CD4-positive, alpha-beta T cell treated with Interleukin-15 for 4 hours (primary cell): ENCODE measurements around the gene HNRNPA1.
"Not testable (repeated sequence)": the region's sequence is repeated elsewhere in the genome, so short reads cannot be mapped to it uniquely, and the experiment has no call there.

Experiments
- DNase-seq: peaks from one replicate; pipeline ENCODE4 v3.0.0-alpha.2; 2020; ENCODE audit warnings: low spot score

Gene HNRNPA1

DNA sequence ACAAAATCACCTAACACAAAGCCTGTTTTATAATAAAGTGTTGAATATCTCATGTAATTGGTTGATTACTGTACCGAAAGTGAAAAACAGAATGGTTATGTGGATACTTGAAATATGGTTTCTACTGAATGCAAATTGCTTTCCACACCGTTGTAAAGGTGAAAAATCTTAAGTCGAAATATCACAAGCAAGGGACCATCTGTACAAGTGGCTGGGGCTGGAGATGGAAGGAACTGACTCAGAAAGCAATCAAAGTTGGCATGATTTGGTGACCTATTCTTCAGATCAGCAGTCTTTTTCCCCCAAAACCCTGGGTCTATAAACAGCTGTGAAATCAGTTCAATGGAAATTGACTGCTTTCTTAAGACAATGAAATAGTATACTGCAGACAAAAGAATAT is 4.2 kb upstream of the HNRNPA1 start:
- DNase-seq: no peak

DNA sequence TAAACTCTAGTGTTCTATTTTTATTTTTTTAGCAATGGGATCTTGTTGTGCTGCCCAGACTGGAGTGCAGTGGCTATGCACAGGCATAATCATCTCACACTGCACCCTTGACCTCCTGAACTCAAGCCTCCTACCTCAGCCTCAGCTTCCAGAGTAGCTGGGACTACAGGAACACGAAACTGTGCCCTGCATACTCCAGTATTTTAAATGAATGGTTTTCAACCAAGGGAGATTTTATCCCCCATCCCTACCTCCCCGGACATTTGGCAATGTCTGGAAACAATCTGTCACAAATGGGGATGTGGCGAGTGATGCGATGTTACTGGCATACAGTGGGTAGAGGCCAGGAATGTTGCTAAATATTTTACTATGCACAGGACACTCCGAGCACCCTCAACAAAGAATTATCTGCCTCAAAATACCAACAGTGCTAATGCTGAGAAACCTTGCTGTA is 2.7 kb upstream of the HNRNPA1 start:
- no peak for DNase-seq

DNA sequence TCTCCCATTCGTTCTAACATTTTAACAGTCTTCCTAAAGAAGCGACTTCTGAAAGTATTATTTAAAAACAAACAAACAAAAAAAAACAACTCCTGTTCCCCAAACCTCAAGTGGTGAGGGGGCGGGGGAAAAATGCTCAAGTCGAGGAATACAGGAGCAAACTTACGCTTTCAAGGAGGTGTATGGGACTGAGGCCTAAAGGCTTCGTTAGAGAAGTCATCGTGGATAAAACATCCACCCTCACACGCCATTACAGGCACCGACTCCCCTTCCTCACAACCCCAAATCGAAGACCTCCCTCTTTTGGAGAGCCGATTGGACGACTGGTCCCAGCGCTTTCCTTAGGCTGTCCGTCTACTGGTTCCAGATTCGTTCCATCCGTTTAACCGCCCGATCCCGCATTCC is 1.3 kb upstream of the HNRNPA1 start:
- DNase-seq: no peak

- peak; percentile 100 for DNase-seq
These were observed 676 bp upstream of the HNRNPA1 start, which contains the start of gene CBX5 for GRCh38 chr12:54279632-54280467. CBX5 (minus strand) TSS chr12:54280122; CDS start chr12:54257650, 22,472 bp downstream.

GRCh38 chr12:54281261-54281638 is 724 bp downstream of the HNRNPA1 start:
- DNase-seq: not testable (repeated sequence)

DNA sequence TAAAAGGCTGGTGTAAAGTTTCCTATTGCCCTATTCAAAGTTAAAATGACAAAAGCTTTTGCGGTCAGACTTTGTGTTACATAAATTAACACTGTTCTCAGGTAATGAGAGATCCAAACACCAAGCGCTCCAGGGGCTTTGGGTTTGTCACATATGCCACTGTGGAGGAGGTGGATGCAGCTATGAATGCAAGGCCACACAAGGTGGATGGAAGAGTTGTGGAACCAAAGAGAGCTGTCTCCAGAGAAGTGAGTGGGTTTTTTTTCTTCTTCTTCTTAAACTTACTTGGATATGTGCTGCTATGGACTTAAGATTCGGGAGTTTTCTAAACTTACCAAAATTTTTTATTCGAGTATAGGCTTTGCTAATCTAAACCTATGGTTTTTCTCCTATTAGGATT is 1.2 kb downstream of the HNRNPA1 start:
- DNase-seq: not testable (repeated sequence)

DNA sequence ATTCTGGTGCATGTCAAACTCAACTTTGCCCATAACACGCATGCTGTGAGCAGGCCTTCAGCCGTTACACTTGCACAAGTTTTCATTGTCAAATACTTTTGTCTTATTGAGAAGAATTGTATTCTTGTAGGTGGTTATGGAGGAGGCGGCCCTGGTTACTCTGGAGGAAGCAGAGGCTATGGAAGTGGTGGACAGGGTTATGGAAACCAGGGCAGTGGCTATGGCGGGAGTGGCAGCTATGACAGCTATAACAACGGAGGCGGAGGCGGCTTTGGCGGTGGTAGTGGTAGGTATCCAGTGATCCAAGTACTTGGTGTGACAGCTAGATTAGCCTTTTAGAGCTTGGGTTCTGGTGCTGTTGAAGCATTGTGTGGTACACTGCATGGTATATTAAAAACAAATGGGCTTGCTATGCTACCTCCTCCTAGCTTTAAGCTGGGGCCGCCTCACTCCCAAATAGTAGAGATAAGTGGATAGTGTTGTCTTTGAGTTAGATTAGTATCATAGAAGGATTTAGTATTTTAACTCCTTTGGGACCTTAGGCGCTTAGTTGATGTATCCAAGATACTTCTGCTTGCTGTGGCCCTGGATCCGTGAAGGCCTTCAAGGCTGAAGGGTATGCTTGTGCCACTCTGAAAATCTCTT is 2.5 kb downstream of the HNRNPA1 start:
- DNase-seq: no peak

GRCh38 chr12:54284070-54284780 is 3.7 kb downstream of the HNRNPA1 start:
- DNase-seq: not testable (repeated sequence)

GRCh38 chr12:54285150-54286041 is 4.9 kb downstream of the HNRNPA1 start:
- no peak for DNase-seq

DNA sequence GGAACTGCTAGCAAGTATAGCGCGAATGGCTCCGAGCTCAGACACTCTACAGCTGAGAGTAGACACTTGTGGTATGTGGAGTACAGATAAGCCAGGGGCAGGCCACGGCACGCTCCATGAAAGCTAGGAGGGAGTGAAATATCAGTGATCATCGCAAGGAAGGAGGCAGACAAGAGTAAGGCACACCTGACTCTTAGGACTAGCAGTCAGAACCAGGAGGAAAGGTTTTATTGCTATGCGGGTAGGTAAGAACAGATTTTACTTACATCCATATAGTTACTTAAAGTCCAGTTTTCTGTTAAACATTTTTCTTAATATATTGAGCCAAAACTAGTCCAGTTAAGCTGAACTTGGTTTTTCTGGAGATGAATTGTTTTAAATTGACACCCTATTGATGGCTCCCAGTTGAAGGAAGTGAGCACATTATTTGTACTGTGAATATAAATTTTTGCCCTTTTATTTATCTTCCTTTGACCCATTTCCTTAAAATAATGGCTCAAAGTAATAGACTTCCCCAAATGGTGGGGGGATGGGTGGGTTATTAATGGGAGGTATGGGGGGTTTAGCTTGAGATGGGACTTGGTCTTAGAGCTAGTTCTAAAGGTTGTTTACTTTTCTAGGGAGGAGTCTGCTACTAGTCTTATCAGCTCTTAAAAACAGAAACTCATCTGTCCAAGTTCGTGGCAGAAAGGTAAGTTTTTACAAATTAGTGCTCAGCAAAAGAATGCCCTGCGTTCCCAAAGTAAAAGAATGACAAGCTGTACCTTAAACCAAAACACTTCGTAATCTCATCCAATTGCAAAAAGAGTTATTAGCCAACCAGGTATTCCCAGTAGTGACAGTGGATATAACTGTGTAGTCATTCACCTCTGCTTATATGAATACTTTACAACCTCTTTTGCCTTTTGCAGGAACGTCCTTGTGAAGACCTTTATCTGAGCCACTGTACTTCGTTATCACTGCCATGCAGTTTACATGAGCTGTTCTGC is 5.8 kb downstream of the HNRNPA1 start:
- no peak for DNase-seq

DNA sequence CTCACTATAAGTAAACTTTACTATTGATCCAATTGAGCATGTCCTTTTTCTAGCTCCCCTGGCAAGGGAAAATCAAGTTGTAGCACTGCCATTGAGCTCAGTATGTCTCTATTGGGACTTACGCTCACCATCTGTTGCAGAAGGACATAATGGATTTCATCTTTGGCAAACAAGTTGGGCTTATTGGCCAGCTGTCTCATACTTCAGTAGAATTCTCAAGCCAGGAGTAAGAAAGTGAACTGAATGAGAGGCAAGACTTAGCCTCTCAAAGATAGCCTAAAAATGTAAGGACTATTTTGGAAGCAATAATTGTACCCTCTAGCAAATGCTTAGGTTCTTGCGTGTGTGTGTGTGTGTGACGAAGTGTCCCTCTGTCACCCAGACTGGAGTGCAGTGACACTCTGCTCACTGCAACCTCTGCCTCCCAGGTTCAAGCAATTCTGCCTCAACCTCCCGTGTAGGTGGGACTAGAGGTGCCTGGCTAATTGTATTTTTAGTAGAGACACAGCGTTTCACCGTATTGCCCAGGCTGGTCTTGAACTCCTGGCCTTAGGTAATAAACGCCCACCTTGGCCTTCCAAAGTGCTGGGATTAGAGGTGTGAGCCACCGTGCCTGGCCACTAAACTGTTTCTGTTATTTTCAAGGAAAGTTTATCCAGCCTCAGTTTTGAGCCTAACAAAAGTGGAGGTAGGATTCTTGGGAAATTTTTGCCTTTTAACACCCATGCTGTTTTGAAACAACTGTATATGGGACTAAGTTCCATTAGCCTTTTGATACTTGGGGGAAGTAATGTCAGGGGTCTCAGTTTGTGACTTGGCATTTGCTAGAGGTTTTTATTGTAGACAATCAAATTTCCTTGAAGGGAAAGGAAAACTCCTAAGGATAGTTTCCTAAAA is 7.0 kb downstream of the HNRNPA1 start:
- no peak for DNase-seq

- no peak for DNase-seq
These were observed 11.8 kb downstream of the HNRNPA1 start for GRCh38 chr12:54292083-54292930.

- no peak for DNase-seq
These were observed 12.4 kb downstream of the HNRNPA1 start for GRCh38 chr12:54292931-54293241.

DNA sequence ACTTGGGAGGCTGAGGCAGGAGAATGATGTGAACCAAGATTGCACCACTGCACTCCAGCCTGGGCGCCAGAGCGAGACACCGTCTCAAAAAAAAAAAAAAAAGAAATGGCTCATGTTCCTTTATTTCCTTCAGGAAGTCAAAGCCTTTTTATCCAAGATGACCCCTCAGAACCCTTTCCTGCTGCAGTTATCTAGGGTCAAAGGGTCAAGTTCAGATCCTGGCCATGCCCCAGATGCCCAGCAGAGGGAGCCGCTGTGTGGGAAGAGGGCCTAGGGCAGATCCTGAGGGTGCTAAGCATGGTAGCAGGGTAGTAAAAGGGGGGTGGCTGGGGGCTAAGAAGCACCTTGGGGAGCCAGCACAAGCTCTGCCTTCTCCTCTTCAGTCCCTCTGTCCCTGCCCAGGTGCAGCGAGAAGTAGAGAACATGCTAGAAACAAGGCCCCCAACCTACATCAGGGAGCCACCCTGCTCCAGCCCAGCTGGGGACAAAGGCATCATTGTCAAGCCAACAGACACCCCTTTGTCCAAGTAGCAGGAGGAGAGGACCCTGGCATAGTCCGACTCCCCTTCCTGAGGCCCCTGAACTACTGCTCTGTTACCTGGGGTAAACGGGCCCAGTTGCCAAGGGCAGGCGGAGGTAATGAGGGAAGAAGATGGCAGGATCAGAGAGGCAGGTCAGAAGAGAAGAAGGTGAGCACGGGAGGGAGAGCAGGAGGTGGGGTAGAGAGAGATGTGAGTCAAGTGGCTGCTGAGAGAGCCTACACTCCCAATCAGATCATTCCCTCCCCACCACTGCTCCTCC is 13.8 kb downstream of the HNRNPA1 start:
- DNase-seq: peak; percentile 64

DNA sequence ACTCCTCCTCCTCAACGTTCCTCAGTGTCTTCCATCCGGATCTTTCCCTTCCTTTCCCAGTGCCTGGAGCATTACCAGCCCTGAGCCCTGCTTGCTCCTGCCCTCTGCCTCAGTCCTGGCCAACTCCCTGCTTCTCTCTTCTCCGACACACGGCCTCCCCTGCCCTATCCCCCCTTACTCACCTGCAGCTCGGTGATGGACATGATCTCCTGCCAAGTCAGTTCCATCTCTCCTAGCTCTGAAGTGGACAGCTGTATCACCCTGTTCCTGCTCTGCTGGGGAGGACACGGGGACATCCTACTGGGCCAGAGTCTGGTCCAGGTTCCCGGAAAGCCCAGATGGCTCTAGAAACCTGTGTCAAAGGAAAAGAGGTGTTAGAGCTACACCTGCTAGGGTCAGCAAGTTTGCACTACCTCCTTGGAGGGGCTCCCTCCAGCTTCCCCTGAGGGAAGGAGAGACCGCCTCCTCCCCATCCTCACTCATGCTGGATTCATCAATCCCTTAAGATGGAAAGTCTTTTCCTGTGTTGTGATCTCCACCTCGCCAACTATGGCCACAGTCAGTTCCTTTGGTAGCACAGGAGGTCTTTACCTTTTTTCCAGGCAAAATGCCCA is 14.5 kb downstream of the HNRNPA1 start:
- no peak for DNase-seq

DNA sequence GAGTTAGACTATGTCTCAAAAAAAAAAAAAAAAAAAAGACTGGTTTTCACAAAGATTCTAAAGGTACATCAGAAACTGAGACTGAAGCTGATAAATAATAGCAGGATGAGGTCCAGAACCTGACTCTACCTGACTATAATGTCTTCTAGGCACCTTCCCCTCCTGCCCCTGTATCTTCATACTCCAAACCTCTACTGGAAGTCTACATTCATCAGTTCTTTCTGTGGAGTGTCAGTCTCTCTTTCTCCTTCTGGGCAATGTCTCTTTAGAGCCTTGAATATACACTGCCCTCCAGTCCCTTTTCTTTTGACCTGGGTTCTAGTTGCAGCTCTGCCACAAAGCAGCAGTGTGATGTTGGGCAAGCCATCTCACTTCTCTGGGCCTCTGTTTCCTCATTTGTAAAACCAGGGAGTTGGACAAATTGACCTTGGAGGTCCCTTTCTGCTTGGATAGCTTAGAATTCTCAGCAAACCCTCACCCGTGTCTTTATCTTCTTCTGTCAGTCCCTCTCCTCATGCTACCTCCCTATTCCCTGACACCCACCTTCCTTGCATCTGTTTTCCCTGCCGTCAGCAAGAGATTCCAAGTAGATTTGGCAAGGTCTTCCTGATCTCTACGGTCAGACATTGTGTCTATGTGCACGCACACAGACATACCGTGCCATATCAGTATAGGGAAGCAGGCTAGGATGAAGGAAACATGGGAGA is 16.0 kb downstream of the HNRNPA1 start:
- no peak for DNase-seq

GRCh38 chr12:54298904-54299303 is 18.4 kb downstream of the HNRNPA1 start:
- no peak for DNase-seq
